Mesendoderm (in vitro differentiated cells): ENCODE measurements around the gene ERC1.

Experiments used
- DNase-seq: peaks from one replicate; pipeline ENCODE4 v3.0.0; 2013
- H2AK5ac ChIP-seq: 2 replicates; pipeline ENCODE4 v1.6.1; 2013; ENCODE audit warnings: low read length, inconsistent platforms
- H2BK120ac ChIP-seq: 2 replicates; pipeline ENCODE4 v1.6.1; 2013; ENCODE audit warnings: low read depth, mild to moderate bottlenecking, low read length, moderate library complexity, mixed read lengths
- H2BK15ac ChIP-seq: replicated peaks from 2 replicates; pipeline ENCODE4 v1.6.1; 2013; ENCODE audit warnings: low read depth, mild to moderate bottlenecking, moderate library complexity
- H2BK5ac ChIP-seq: 2 replicates; pipeline ENCODE4 v1.6.1; 2013; ENCODE audit warnings: low read length, inconsistent platforms
- H3K18ac ChIP-seq: 2 replicates; pipeline ENCODE4 v1.6.1; 2013; ENCODE audit warnings: mild to moderate bottlenecking, low read length, mixed read lengths
- H3K23ac ChIP-seq: one replicate; pipeline ENCODE4 v1.6.1; 2013; ENCODE audit warnings: low read length
- H3K27ac ChIP-seq: 2 replicates; pipeline ENCODE4 v1.5.1; 2013; ENCODE audit warnings: low read depth, mild to moderate bottlenecking, inconsistent platforms, low read length, moderate library complexity
- H3K27me3 ChIP-seq: 2 replicates; pipeline ENCODE4 v1.6.1; 2013; ENCODE audit warnings: low read length, control low read depth, mild to moderate bottlenecking, inconsistent platforms; ENCODE audit not compliant: insufficient read depth, poor library complexity
- H3K36me3 ChIP-seq: 2 replicates; pipeline ENCODE4 v1.6.1; 2013; ENCODE audit warnings: low read length, inconsistent platforms; ENCODE audit not compliant: control insufficient read depth, insufficient read depth
- H3K4ac ChIP-seq: one replicate; pipeline ENCODE4 v1.6.1; 2013; ENCODE audit warnings: low read depth, mild to moderate bottlenecking, low read length, moderate library complexity
- H3K4me1 ChIP-seq: 2 replicates; pipeline ENCODE4 v1.6.1; 2013; ENCODE audit warnings: low read depth, low read length, inconsistent platforms; ENCODE audit not compliant: control insufficient read depth
- H3K4me2 ChIP-seq: 2 replicates; pipeline ENCODE4 v1.6.1; 2013; ENCODE audit warnings: low read length
- H3K4me3 ChIP-seq: 2 replicates; pipeline ENCODE4 v1.5.1; 2013; ENCODE audit warnings: mild to moderate bottlenecking, low read length
- H3K56ac ChIP-seq: one replicate; pipeline ENCODE4 v1.6.1; 2013; ENCODE audit warnings: low read length
- H3K79me1 ChIP-seq: 2 replicates; pipeline ENCODE4 v1.6.1; 2013; ENCODE audit warnings: low read length, inconsistent platforms
- H3K79me2 ChIP-seq: 2 replicates; pipeline ENCODE4 v1.6.1; 2013; ENCODE audit warnings: mild to moderate bottlenecking, low read length; ENCODE audit not compliant: control insufficient read depth, insufficient read depth
- H3K9ac ChIP-seq: 2 replicates; pipeline ENCODE4 v1.6.1; 2013; ENCODE audit warnings: low read length, inconsistent platforms
- H4K5ac ChIP-seq: one replicate; pipeline ENCODE4 v1.6.1; 2013; ENCODE audit warnings: low read length
- H4K8ac ChIP-seq: one replicate; pipeline ENCODE4 v1.6.1; 2013; ENCODE audit warnings: low read depth, mild to moderate bottlenecking, control low read depth, low read length, moderate library complexity
- WGBS: extraction: QIAGEN DNeasy Blood & Tissue Kit; methylation state at CpG from one replicate; pipeline ENCODE4 v1.1.7; 2013; ENCODE audit warnings: low lambda C conversion rate, missing lambda C conversion rate; ENCODE audit not compliant: insufficient coverage; ENCODE audit errors: extremely low coverage; 5-methylcytosine and 5-hydroxymethylcytosine counted together

Gene ERC1

DNA sequence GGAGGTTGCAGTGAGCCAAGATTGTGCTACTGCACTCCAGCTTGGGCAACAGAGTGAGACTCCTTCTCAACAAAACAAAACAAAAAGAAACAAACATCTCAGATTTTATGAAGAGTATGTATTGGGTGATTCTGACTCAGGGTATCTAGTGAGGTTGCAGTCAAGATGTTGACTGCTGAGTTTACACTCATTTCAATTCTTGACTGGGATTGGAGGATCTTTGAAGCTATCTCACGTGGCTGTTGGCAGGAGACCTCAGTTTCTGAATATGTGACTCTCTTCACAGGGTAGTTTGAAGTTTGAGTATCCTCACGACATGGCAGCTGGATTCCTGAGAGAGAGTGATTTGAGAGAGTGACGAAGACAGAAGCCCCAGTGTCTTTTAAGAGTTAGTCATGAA lies 29.4 kb downstream of the ERC1 start:
- DNase-seq = no peak
- no peak overlapping the region for H2BK5ac ChIP-seq
- no peak overlapping the region for H3K56ac ChIP-seq
- no peak overlapping the region for H4K8ac ChIP-seq
- H3K27ac ChIP-seq = no peak overlapping the region
- no peaks in the 10 kb centered on the region for H3K4me1 ChIP-seq
- H3K4ac ChIP-seq = no peak overlapping the region
- no peak overlapping the region for H2BK120ac ChIP-seq
- no peaks in the 10 kb centered on the region for H3K79me2 ChIP-seq
- H3K4me2 ChIP-seq = no peak overlapping the region
- no CpG with 5 or more reads among the region's 3 CpGs for WGBS
- H3K18ac ChIP-seq = no peak overlapping the region
- no peak overlapping the region for H3K23ac ChIP-seq
- H3K79me1 ChIP-seq = no peaks in the 10 kb centered on the region
- no peak overlapping the region for H2BK15ac ChIP-seq
- no peak overlapping the region for H2AK5ac ChIP-seq
- no peaks in the 10 kb centered on the region for H3K36me3 ChIP-seq
- H3K27me3 ChIP-seq = no peaks in the 10 kb centered on the region
- H3K4me3 ChIP-seq = no peak overlapping the region
- no peak overlapping the region for H3K9ac ChIP-seq
- no peak overlapping the region for H4K5ac ChIP-seq

DNA sequence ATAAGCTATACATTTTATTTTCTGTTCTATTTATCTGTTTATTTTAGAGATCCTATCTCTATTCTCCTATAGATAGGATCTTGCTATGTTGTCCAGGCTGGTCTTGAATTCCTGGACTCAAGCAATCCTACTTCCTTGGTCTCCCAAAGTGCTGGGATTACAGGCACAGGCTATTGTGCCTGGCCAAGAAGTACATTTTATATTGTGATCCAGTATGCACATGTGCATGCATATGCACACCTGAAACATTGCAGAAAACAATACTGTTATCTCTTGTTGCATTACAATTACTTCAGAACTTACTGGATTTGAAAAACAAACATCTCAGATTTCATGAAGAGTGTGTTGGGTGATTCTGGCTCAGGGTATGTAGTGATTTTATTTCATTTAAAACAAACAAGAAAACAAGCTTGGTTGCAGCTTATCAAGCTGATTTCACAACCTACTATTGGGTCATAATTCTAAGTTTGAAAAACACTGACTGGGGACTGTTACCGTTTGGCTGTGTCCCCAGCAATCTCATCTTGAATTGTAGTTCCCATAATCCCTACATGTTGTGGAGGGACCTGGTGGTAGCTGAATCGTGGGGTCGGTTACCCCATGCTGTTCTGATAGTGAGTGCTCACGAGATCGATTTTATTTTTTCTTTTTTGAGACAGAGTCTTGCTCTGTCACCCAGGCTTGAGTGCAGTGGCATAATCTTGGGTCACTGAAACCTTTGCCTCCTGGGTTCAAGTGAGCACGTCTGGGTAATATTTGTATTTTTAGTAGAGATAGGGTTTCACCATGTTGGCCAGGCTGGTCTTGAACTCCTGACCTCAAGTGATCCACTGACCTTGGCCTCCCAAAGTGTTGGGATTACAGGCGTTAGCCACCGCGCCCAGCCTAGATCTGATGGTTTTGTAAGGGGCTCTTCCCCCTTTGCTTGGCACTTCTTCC lies 31.3 kb downstream of the ERC1 start:
- Histone ChIP-seq H2BK5ac (no peak overlapping the region), H4K5ac (no peak overlapping the region), H3K27me3 (no peaks in the 10 kb centered on the region), H3K4me2 (no peak overlapping the region), H3K79me1 (no peaks in the 10 kb centered on the region), H3K79me2 (no peaks in the 10 kb centered on the region), H3K4ac (no peak overlapping the region), H2AK5ac (no peak overlapping the region), H3K4me1 (no peaks in the 10 kb centered on the region), H4K8ac (no peak overlapping the region), H3K23ac (no peak overlapping the region), H2BK15ac (no peak overlapping the region), H3K36me3 (no peaks in the 10 kb centered on the region), H3K9ac (no peak overlapping the region), H3K27ac (no peak overlapping the region), H3K18ac (no peak overlapping the region), H3K56ac (no peak overlapping the region), H2BK120ac (no peak overlapping the region), H3K4me3 (no peak overlapping the region)
- DNase-seq = no peak
- no CpG with 5 or more reads among the region's 9 CpGs for WGBS

DNA sequence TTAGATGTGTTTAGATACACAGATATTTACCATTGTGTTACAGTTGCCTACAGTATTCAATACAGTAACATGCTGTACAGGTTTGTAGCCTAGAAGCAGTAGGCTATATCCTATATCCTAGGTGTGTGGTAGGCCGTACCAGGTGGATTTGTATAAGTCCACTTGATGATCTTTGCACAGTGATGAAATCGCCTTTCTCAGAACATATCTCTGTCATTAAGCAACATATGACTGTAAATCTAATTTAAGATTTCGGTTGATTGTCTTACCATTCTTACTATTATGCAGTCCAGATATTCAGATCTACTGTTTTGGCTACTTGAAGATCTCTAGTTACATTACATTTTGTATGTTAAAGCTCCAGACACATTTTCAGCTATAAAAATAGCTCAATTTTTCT lies 39.8 kb downstream of the ERC1 start:
- Histone ChIP-seq H3K4me1 (no peaks in the 10 kb centered on the region), H3K23ac (no peak overlapping the region), H2BK15ac (no peak overlapping the region), H3K79me1 (no peaks in the 10 kb centered on the region), H2BK5ac (no peak overlapping the region), H3K27me3 (no peaks in the 10 kb centered on the region), H2BK120ac (no peak overlapping the region), H3K56ac (no peak overlapping the region), H3K36me3 (no peaks in the 10 kb centered on the region), H3K27ac (no peak overlapping the region), H4K5ac (no peak overlapping the region), H3K18ac (no peak overlapping the region), H2AK5ac (no peak overlapping the region), H3K4me3 (no peak overlapping the region), H3K4me2 (no peak overlapping the region), H3K79me2 (no peaks in the 10 kb centered on the region), H4K8ac (no peak overlapping the region), H3K9ac (no peak overlapping the region), H3K4ac (no peak overlapping the region)
- DNase-seq = no peak
- no CpG with 5 or more reads among the region's 3 CpGs for WGBS

DNA sequence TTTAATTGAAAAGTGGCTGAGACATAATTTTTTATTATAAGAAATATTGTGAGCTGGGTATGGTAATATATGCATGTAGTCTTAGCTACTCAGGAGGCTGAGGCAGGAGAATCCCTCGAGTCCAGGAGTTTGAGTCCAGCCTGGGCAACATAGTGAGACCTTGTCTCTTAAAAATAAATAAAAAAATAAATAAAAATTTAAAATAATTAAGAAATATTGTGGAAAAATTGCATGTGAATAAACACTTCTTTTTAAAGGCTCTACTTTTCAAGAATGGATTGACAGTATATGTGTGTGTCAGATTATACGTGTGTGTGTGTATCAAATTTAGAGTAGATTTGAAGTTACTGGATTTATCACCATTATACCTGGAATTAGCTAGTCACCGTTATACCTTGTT lies 43.2 kb downstream of the ERC1 start:
- no peak overlapping the region for H3K27ac ChIP-seq
- no peak overlapping the region for H2BK15ac ChIP-seq
- H3K4me3 ChIP-seq = no peak overlapping the region
- no peak for DNase-seq
- no peaks in the 10 kb centered on the region for H3K27me3 ChIP-seq
- H2BK5ac ChIP-seq = no peak overlapping the region
- no peaks in the 10 kb centered on the region for H3K79me1 ChIP-seq
- no peak overlapping the region for H4K8ac ChIP-seq
- no peak overlapping the region for H4K5ac ChIP-seq
- no peaks in the 10 kb centered on the region for H3K36me3 ChIP-seq
- no peak overlapping the region for H3K56ac ChIP-seq
- no peak overlapping the region for H3K4me2 ChIP-seq
- H3K4ac ChIP-seq = no peak overlapping the region
- H3K18ac ChIP-seq = no peak overlapping the region
- H3K79me2 ChIP-seq = no peaks in the 10 kb centered on the region
- H3K9ac ChIP-seq = no peak overlapping the region
- no peak overlapping the region for H2AK5ac ChIP-seq
- no peak overlapping the region for H2BK120ac ChIP-seq
- WGBS = no CpG with 5 or more reads among the region's 3 CpGs
- H3K23ac ChIP-seq = no peak overlapping the region
- no peaks in the 10 kb centered on the region for H3K4me1 ChIP-seq

DNA sequence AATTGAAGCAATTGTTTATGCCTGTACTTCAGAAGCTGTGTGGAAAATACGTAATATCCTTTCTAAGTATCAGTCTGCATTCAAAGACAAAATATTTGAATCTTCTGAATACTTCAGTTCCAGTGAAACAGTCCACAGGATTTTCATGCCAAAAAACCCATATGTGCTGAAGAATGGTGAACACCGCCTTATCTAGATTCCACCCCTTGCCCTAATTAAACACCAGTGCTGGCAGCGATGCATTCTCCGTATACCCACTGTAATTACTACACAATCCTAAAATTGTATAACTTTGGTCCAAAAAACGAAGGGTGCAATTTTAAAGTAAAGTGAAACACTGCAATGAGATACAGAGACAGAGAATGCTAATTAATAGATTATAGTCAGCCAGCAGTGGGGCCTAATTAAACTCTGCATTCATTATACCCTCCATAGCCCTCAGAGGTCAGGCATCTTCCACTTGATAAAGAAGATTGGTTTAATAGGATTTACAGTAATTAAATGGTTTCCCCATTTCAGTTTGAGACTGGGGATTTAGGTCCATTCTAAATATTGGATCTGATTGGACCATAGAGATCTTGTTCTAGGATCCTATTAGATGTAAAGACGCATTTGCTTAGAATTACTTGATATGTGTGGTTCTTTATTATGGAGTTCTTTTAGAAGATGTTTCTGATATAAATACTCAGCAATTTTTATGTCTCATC lies 43.9 kb downstream of the ERC1 start:
- no peak overlapping the region for H3K4me2 ChIP-seq
- no peak for DNase-seq

More for the DNA sequence above, 43.9 kb downstream of the ERC1 start:
- Histone ChIP-seq H3K4me1 (no peaks in the 10 kb centered on the region), H3K4me3 (no peak overlapping the region), H3K9ac (no peak overlapping the region), H4K8ac (no peak overlapping the region), H3K4ac (no peak overlapping the region), H3K79me2 (no peaks in the 10 kb centered on the region), H3K27me3 (no peaks in the 10 kb centered on the region), H3K36me3 (no peaks in the 10 kb centered on the region), H2BK5ac (no peak overlapping the region), H3K27ac (no peak overlapping the region), H3K18ac (no peak overlapping the region), H2BK120ac (no peak overlapping the region), H2BK15ac (no peak overlapping the region), H3K23ac (no peak overlapping the region), H2AK5ac (no peak overlapping the region), H3K56ac (no peak overlapping the region), H3K79me1 (no peaks in the 10 kb centered on the region), H4K5ac (no peak overlapping the region)
- WGBS = no CpG with 5 or more reads among the region's 6 CpGs
